HepG2 (cell line): ENCODE results near the gene TUBG2. TPM values are rescaled to one million over a fixed set of nuclear protein-coding genes. Genes with fewer than 3 reads are reported as not detected.

Experiments
- ATF6 ChIP-seq: sonication (generic); formaldehyde crosslinking; conservative IDR thresholded peaks from 2 replicates; pipeline ENCODE4 v1.4.0; 2020; ENCODE audit warnings: missing genetic modification reagents
- DPF2 ChIP-seq: sonication (generic); formaldehyde crosslinking; IDR thresholded peaks from 2 replicates; pipeline ENCODE4 v1.4.0; 2020; ENCODE audit warnings: mild to moderate bottlenecking, low read depth, missing genetic modification reagents, borderline replicate concordance
- FIP1L1 ChIP-seq: fragments of 200-400 bp; formaldehyde crosslinking; IDR thresholded peaks from 2 replicates; pipeline ENCODE4 v1.6.1; 2018; ENCODE audit warnings: low read depth, mild to moderate bottlenecking, low read length, moderate library complexity, borderline replicate concordance; ENCODE audit not compliant: insufficient read depth
- MXD4 ChIP-seq: IDR thresholded peaks from 2 replicates; pipeline ENCODE4 v1.6.1; 2016; ENCODE audit warnings: mild to moderate bottlenecking, missing biosample characterization, missing genetic modification reagents
- NONO ChIP-seq, 2 experiments: fragments of 450-650 bp in 1 of 2; sonication (generic) in 1 of 2; formaldehyde crosslinking in 1 of 2; IDR thresholded peaks in 1 of 2; conservative IDR thresholded peaks in 1 of 2; 2 replicates each; pipeline versions ENCODE4 v1.6.1 to v1.8.0; 2017 to 2022; ENCODE audit warnings: mild to moderate bottlenecking in 1 of 2, missing genetic modification reagents in 1 of 2, moderate library complexity in 1 of 2
- RERE ChIP-seq: IDR thresholded peaks from 2 replicates; pipeline ENCODE4 v1.6.1; 2016; ENCODE audit warnings: low read depth, missing genetic modification reagents, missing compliant biosample characterization
- SNAPC5 ChIP-seq: sonication (generic); formaldehyde crosslinking; IDR thresholded peaks from 2 replicates; pipeline ENCODE4 v1.8.1; 2023; ENCODE audit warnings: mild to moderate bottlenecking, missing genetic modification reagents, borderline replicate concordance
- ZNF282 ChIP-seq: fragments of 450-650 bp; IDR thresholded peaks from 2 replicates; pipeline ENCODE4 v1.6.1; 2018; ENCODE audit not compliant: partially characterized antibody
- ZNF784 ChIP-seq: sonication (generic); formaldehyde crosslinking; IDR thresholded peaks from 2 replicates; pipeline ENCODE4 v1.5.1; 2020; ENCODE audit warnings: missing genetic modification reagents, mild to moderate bottlenecking, borderline replicate concordance
- ZSCAN12 ChIP-seq: sonication (generic); formaldehyde crosslinking; IDR thresholded peaks from 2 replicates; pipeline ENCODE4 v1.9.0; 2021; ENCODE audit warnings: mild to moderate bottlenecking, missing genetic modification reagents
- ZSCAN25 ChIP-seq: sonication (generic); formaldehyde crosslinking; IDR thresholded peaks from 2 replicates; pipeline ENCODE4 v1.8.0; 2022; ENCODE audit warnings: mild to moderate bottlenecking, missing genetic modification reagents
- polyA plus RNA-seq, 8 experiments: library from polyadenylated mRNA; depleted of rRNA in 3 of 8; stranded (reverse) in 7 of 8; unstranded in 1 of 8; fragments of >200 nt; fragmentation: Illumina TruSeq in 4 of 8; extraction: Trizol in 4 of 8; gene quantifications; 2 replicates each; pipeline versions ENCODE4 v1.2.1 to v1.2.3, GENCODE V29; 2011 to 2016; ENCODE audit warnings: low read depth in 4 of 8, missing spikeins in 1 of 8, mixed read lengths in 1 of 8; ENCODE audit not compliant: insufficient read depth in 1 of 8
- total RNA-seq, 5 experiments: library from RNA; depleted of rRNA; stranded (reverse); fragments of >200 nt; fragmentation: Illumina TruSeq; extraction: Trizol; gene quantifications; 2 replicates each; pipeline ENCODE4 v1.2.3, GENCODE V29; 2016; ENCODE audit warnings: low read depth in 1 of 5

The TUBG2 gene
- total and polyA plus RNA-seq, 2 of the 13 experiments (the other 11 are each of a cell fraction or from before 2014, with no cell fraction given): 16.0 to 42.3 TPM

DNA sequence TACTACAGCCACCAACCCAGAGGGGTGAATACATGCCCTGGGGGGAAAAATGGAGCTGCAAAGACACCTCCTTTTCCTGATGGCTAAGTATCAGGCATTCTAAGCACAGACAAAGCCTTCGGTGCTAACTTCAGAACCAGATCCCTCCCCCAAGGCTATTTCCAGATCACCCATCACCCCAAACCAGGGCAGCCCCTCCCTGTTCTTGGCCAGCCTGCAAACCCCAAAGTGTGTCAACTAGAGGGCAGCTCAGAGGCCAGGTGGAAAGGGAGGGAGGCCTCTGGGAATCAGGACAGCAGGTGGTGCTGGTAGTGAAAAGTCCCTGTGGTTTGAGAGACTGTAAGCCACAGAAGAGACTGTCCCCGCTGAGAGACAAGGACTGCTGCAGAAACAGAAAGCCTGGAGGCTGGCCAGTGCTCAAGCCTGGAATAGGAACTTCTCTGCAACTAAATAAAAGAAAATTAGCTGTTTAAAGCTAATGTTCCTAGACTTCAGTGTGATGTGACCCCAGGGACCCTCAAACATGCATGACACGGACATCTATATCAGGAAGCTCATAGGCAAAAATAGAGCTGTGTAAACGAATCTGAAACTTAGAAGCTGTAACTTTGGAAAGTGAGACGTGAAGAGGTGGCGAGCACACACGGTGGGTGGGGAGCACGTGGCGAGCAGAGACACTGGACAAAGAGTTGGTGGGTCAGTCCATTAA, 40.5 kb upstream of the TUBG2 start (continued):
- TF ChIP-seq ZSCAN25 (0 out of 2 replicates have a peak, but pooled peaks have one; percentile 50), ZNF784 (0 out of 2 replicates have a peak, but pooled peaks have one; percentile 54), ATF6 (CRISPR knock-in tag) (no peak), FIP1L1 (no peak), SNAPC5 (CRISPR knock-in tag) (no peak; the same call in 1 of the 2 replicates), NONO (IDR thresholded peaks at IDR 0.05) (no peak), NONO (CRISPR knock-in tag; conservative IDR thresholded peaks at IDR 0.05) (peak; percentile 47; the same call in 1 of the 2 replicates), MXD4 (no peak; the same call in 1 of the 2 replicates), RERE (no peak), ZNF282 (no peak), ZSCAN12 (CRISPR knock-in tag) (no peak), DPF2 (CRISPR knock-in tag) (no peak)
